Suppressor macrophage (primary cell): ENCODE results near the gene NANS.
"Not testable (repeated sequence)": the region's sequence is repeated elsewhere in the genome, so short reads cannot be mapped to it uniquely, and the experiment has no call there.

Source experiments
- DNase-seq, 4 experiments: peaks; one replicate each; pipeline ENCODE4 v3.0.0-alpha.2; 2020 to 2022
- total RNA-seq, 17 experiments: gene quantifications; one replicate each; lab custom pipeline; 2026; ENCODE audit warnings: mixed read lengths in 6 of 17, inconsistent platforms in 3 of 17; lab: John Stamatoyannopoulos, UW

Gene NANS, protein sequence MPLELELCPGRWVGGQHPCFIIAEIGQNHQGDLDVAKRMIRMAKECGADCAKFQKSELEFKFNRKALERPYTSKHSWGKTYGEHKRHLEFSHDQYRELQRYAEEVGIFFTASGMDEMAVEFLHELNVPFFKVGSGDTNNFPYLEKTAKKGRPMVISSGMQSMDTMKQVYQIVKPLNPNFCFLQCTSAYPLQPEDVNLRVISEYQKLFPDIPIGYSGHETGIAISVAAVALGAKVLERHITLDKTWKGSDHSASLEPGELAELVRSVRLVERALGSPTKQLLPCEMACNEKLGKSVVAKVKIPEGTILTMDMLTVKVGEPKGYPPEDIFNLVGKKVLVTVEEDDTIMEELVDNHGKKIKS
- total RNA-seq = 51.5 to 85.8 (median 70.3) reads per million in 17 experiments

- peak; percentile 96 to 98 (median 96) for DNase-seq
Observed at GRCh38 chr9:98056269-98057137, at the start of gene NANS. NANS (plus strand) TSS chr9:98056732; CDS start chr9:98056809, 77 bp downstream.

GRCh38 chr9:98007251-98007928, 49.1 kb upstream of the NANS start:
- peak in 1 of 4 experiments; percentile 32 for DNase-seq

DNA sequence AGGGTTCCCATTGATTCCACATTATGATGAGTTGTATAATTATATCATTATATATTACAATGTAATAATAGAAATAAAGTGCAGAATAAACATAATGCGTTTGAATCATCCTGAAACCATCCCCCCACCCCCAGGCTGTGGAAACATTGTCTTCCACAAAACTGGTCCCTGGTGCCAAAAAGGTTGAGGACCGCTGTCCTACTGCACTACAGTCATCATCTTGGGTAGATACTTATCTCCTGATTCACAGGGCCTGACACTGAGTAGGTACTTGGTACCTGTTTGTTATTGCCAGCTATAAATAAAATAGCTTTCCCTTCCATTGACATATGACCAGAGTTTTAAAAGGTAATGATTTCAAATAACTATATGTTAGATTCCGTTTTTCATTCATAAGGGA, 47.8 kb upstream of the NANS start:
- DNase-seq = no peak

DNA sequence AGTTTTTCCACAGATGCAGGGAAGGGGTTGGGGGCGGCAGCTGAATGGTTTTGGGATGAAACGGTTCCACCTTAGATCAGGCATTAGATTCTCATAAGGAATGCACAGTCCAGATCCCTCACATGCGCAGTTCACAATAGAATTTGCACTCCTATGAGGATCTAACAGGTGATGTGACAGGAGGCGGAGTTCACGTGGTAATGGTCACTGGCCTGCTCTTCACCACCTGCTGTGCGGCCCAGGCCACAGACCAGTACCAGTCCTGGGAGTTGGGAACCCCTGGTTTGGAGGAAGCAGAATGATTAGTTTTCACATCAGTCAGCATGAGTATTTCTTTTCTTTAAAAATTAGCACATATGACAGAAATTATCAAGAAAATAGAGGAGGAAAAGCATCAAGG, 47.1 kb upstream of the NANS start:
- no peak for DNase-seq

GRCh38 chr9:98009936-98010335, 46.6 kb upstream of the NANS start:
- DNase-seq = peak; percentile 28 to 55 (median 48)

DNA sequence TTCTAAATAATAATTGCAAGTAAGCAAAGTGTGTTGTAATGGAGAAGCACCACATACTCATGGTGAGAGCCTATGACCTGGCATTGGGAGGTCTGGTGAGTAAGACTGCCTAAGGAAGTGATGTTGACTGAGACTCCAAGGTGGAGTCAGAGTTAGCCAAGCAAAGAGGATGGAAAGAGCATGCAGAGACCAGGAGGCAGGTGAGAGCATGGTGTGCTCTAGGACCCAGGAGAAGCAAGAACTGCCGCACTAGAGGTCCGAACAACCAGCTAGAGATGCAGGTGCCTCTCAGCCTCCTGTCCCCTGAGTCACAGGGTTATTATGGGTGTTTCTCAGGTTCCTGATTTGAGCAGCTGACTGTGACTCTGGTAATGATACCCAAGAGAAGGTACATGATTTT, 46.1 kb upstream of the NANS start:
- peak; percentile 5 to 40 (median 13) for DNase-seq

- DNase-seq = no peak
Observed at GRCh38 chr9:98011122-98011521, 45.4 kb upstream of the NANS start.

DNA sequence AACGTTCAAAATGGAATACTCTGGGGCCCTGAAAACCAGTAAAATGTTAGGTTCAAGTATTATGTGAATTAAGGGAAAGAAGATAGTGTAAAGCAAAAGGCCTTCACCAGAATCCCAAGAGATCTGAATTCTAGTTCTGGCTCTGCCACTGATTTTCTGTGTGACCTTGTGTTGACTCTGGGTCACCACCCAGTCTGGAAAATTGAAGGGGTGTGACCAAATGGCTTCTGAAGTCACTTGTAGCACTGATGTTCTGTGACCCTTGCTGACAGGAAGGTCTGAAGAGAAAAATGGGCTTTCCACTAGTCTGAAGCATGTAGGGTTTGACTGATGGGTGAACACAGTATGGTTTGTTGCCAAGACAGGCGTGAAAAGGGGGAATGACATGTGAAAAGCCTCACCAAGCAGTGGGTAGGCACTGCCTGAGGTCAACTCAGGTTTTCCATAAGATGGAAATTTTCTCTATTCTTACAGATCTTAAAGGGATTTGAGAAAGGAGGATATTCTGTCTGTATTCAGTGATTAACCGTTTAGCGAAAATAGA, 40.3 kb upstream of the NANS start:
- DNase-seq = no peak

DNA sequence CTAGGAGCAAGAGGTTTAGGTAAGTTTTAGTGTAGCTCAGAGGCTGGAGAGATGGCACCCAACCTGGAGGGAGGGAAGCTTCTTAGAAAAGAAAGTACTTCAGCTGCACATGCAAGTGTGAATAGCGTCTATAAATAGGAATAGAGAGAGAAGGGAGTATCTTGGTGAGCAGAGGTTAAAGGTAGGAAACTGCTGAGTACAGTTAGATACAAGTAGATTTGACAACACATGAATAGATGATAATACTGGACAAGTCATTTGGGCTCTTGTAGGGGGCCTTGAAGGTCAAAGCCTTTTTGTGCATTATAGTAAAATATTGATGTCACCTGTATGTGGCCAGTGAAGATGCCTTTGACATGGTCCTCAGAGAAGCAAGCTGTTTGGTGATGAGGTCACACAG, 39.2 kb upstream of the NANS start:
- DNase-seq = no peak

GRCh38 chr9:98018347-98018746, 38.2 kb upstream of the NANS start:
- no peak for DNase-seq

DNA sequence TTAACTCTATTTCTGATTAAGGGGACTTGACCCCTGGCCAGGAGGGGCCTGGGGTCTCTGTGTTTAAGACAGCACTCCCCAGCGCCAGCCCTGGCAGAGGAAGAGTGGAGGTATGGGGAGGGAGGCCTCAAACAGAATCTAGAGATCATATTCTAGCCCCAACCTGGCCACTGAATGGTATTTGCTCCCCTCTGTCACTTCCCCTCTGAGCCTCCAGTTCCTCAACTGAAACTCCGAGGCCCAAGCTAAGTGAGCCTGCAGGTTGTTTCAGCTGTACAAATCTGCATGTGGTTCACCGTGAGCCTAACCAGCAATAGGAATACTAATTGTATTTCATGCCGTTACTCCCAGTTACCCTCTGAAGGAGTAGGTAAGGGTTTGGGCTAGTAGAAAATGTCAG, 37.4 kb upstream of the NANS start:
- no peak for DNase-seq

DNA sequence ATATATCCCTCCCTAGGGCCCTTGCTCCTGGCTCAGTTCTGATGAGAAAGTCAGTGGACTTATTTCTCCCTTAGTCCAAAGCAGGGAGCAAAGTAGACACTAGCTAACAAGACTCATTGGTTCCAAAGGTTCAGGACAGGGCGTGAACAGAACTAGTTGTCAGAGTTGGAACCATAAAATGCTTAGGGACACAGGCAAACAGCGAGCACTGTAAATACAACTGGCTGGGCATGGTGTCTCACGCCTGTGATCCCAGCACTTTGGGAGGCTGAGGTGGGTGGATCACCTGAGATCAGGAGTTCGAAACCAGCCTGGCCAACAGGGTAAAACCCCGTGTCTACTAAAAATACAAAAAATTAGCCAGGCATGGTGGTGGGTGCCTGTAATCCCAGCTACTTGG, 36.7 kb upstream of the NANS start:
- not testable (repeated sequence) for DNase-seq

DNA sequence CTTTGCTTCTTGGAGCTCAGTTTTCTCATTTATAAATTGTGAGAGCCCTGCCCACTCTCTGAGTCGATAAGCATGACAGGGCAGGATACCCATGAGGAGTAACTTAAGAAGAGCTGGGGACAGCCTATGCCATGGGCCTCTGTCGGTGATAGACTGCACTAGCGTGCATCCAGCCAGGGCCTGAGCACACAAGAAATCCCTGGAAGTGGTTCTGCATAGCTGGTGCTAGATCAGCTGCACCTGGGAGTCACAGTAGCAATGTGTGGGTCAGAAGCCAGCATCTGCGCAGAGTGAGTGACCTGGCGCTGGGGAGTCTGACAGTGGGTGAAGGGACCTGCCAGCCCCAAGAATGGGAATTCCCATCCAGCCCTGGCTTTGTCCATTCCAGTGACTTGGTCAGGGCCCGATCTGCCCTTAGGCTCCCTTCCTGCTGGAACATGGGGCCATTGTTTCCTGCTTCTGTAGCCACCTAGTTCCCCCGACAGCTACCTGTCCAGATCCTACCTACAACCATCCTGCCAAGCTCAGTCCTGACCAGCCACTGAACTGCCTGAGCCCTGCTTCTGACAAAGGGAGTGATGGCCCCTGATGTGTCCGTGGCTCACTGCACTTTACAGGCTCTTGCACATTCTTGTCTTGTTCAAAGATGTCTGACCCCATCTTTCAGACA, 35.9 kb upstream of the NANS start:
- no peak for DNase-seq

DNA sequence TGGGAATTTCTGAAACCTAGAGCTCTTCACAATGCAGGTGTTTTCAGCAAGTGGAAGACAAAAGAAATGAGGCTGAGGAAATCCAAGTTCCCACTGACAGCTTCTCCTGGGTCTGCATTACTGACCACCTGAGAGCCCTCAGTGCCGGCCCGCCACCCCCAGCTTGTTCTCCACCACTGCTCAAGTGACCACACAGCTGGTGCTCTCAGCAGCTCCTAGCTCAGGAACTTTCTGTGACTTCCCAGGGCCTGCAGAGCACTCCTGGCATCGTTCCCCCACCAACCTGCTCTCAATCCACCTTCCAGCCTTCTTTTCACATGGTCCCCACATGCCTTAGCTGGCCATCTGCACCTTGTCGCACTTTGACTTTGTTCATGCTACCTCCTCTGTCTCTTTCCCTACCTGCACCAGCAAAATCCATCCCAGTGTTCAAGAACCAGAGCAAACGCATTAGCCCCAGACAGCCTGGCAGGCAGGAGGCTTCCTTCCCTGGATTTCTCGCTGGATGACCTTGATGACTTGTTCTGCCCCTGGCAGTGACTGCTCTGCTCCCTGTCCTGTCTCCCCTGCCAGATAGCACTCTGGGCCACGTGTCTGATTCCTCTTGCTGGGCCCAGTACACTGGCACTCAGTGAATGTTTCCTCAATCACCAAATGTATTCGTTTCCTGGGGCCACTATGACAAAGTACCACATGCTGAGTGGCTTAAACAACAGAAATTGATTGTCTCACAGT, 35.1 kb upstream of the NANS start:
- DNase-seq = no peak

GRCh38 chr9:98022447-98022846, 34.1 kb upstream of the NANS start:
- no peak for DNase-seq

- no peak for DNase-seq
Observed at GRCh38 chr9:98024702-98025101, 31.8 kb upstream of the NANS start.

DNA sequence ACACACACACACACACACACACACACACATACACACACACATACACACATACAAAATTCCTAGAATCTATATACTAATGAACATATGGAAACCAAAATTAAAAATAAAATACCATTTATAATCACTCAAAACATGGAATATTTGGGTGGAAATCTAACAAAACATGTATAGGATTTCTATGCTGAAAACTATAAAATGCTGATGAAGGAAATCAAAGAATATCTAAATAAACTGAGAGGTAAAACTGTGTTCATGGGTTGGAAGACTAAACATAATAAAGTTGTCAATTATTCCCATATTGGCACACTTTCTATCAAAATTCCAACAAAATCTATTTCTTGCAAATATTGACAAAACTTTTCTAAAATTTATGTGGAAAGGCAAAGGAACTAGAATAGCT, 25.4 kb upstream of the NANS start:
- DNase-seq = no peak

GRCh38 chr9:98031935-98032334, 24.6 kb upstream of the NANS start:
- no peak for DNase-seq

DNA sequence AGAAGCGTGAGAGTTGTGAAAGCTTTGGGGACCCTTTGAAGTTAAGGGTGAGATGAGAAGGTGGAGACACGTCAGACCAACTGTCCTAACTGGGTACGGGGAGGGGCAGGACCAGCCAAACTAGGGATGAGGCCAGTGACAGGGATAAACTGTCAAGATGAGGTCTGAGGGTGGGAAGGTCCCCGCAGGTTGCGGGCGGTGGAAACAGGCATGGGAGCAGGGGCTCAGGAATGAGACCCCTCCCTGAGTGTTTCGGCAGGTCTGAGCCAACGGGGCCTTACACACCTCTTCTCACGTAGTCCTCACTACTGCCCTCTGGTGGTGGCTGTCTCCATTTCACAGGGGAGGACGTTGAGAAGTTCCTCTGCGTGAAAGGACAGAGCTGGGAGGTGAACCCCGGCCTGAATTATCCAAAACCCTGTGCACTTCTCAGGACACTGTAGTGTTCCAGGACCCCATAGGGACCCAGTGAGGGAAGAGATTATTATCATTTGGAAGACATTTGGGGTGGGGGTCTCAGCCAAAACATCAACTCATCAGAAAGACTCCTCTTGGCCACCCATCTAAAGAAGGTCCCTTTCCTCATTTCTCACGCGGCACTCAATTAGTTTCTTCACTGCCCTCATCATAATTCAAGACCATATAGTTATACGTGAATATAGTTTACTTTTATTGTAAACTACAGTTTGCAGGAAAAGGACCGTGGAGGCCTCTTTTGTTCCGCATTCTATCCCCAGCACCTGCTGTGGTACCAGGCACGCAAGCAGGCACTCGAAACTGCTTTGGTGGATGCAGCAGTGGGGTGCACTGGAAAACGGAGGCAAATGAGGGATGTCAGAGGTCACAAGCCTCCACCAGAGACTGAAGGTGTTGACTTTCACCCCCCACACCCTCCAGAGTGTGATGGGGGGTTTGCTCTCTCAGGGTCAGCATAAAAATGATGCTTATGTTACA, 21.7 kb upstream of the NANS start:
- DNase-seq = peak; percentile 86 to 93 (median 92)

GRCh38 chr9:98037357-98037756, 19.2 kb upstream of the NANS start:
- DNase-seq = peak; percentile 76 to 87 (median 85)
